GM23248 (cell line): ENCODE results near the gene ARHGEF9.

Experiments used
- EZH2 ChIP-seq: fragments of 200-600 bp; sonication (generic); IDR thresholded peaks from 2 replicates; pipeline ENCODE4 v1.6.1; 2018; ENCODE audit warnings: antibody characterized with exemption, mild to moderate bottlenecking; ENCODE audit not compliant: insufficient read depth, poor library complexity, severe bottlenecking
- EZH2phosphoT487 ChIP-seq: fragments of 200-600 bp; sonication (generic); IDR thresholded peaks from 2 replicates; pipeline ENCODE4 v1.6.1; 2018; ENCODE audit warnings: antibody characterized with exemption, moderate library complexity, mild to moderate bottlenecking, low read depth; ENCODE audit not compliant: insufficient read depth

DNA sequence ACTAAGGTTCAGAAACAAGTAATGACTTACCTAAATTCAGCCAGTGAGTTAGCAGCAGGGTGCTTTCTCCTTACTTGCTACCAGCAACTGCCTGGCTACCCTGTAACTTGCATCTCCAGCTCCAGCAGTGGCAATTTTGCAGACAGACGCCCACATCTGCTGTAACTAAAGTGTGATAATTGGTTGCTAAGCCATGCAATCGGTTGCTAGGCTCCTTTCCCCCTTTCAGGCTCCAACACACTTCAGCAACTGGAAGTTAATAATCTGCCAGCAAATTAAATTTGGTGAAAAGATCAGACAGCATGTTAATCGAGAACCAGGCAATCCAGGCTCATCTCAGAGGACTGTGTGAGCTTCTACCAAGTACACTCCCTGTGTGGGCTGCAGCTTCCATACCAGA is 24.2 kb upstream of the ARHGEF9 start:
- TF ChIP-seq EZH2 (no peak), EZH2phosphoT487 (no peak)
